ENCODE results near the gene MICAL3.

DNA sequence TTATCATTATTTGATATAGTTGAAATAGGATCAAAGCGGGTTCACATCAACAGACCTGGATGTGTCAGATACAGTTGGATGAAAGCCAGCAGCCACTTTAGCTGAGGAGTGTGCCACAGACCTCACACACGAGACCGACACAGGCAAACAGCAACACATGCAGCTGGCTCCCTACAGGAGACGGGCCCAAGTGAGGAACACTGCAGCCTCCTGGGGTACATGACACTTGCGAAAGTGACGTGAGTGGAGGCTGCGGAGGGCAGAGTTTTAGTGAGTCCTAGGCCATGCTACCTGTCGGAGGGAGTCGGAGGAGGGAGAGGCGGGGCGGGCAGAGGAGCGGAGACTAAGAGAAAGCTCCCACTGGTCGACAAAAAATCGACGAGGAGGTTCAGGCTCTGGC lies 149.2 kb downstream of the MICAL3 start:
- TF ChIP-seq, protein P1, sequence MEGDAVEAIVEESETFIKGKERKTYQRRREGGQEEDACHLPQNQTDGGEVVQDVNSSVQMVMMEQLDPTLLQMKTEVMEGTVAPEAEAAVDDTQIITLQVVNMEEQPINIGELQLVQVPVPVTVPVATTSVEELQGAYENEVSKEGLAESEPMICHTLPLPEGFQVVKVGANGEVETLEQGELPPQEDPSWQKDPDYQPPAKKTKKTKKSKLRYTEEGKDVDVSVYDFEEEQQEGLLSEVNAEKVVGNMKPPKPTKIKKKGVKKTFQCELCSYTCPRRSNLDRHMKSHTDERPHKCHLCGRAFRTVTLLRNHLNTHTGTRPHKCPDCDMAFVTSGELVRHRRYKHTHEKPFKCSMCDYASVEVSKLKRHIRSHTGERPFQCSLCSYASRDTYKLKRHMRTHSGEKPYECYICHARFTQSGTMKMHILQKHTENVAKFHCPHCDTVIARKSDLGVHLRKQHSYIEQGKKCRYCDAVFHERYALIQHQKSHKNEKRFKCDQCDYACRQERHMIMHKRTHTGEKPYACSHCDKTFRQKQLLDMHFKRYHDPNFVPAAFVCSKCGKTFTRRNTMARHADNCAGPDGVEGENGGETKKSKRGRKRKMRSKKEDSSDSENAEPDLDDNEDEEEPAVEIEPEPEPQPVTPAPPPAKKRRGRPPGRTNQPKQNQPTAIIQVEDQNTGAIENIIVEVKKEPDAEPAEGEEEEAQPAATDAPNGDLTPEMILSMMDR (IDR thresholded peaks at IDR 0.05): no peak
- no peak for TF ChIP-seq POLR2A (IDR thresholded peaks at IDR 0.05)
